Gastrocnemius medialis (tissue), 4 donors: ENCODE results near the gene ICAM4.

Experiments
- CTCF ChIP-seq, 5 experiments: fragments of 450-650 bp in 3 of 5; fragments of 200-600 bp in 2 of 5; sonication (generic) in 2 of 5; IDR thresholded peaks in 4 of 5; conservative IDR thresholded peaks in 1 of 5; 1 replicate in 4 of 5; 2 replicates in 1 of 5; pipeline ENCODE4 v1.5.1; 2016 to 2019; ENCODE audit warnings: antibody characterized with exemption in 5 of 5, mild to moderate bottlenecking in 3 of 5, moderate library complexity in 3 of 5
- POLR2A ChIP-seq, 2 donors: fragments of 450-650 bp; IDR thresholded peaks; one replicate each; pipeline ENCODE4 v1.6.1; 2017; ENCODE audit warnings: antibody characterized with exemption in 2 of 2, mild to moderate bottlenecking in 2 of 2, moderate library complexity in 2 of 2

GRCh38 chr19:10333758-10334587 lies 47.2 kb downstream of the ICAM4 start:
- TF ChIP-seq CTCF (IDR thresholded peaks at IDR 0.05 in 4 of 5, conservative IDR thresholded peaks at IDR 0.05 in 1 of 5) (no peak), POLR2A (IDR thresholded peaks at IDR 0.05) (no peak)
